ENCODE data around the gene SYCN.

Gene SYCN

DNA sequence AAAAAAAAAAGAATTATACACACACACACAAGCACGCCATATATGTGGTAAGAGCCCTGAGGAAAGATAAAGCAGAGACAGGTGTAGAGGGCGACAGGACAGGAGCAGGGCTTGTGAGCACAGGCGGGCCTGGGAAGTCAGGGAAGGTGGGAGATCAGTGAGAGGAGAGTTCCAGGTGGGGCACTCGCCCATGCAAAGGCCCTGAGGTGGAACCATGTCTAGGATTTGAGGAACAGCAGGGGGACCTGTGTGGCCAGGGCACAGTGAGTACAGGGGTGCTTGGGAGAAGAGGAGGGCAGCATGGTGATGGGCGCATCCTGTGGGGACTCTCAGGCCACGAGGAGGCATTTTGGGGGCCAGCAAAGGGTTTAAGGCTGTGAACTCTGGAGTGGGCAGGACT, 39.8 kb downstream of the SYCN start:
- Histone ChIP-seq H3K4me3 (no peak overlapping the region), H3K27ac (no peak overlapping the region)
- DNase-seq (ENCODE audit: low spot score), result no peak
- TF ChIP-seq, protein P1, sequence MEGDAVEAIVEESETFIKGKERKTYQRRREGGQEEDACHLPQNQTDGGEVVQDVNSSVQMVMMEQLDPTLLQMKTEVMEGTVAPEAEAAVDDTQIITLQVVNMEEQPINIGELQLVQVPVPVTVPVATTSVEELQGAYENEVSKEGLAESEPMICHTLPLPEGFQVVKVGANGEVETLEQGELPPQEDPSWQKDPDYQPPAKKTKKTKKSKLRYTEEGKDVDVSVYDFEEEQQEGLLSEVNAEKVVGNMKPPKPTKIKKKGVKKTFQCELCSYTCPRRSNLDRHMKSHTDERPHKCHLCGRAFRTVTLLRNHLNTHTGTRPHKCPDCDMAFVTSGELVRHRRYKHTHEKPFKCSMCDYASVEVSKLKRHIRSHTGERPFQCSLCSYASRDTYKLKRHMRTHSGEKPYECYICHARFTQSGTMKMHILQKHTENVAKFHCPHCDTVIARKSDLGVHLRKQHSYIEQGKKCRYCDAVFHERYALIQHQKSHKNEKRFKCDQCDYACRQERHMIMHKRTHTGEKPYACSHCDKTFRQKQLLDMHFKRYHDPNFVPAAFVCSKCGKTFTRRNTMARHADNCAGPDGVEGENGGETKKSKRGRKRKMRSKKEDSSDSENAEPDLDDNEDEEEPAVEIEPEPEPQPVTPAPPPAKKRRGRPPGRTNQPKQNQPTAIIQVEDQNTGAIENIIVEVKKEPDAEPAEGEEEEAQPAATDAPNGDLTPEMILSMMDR (IDR thresholded peaks at IDR 0.05), result no peak

DNA sequence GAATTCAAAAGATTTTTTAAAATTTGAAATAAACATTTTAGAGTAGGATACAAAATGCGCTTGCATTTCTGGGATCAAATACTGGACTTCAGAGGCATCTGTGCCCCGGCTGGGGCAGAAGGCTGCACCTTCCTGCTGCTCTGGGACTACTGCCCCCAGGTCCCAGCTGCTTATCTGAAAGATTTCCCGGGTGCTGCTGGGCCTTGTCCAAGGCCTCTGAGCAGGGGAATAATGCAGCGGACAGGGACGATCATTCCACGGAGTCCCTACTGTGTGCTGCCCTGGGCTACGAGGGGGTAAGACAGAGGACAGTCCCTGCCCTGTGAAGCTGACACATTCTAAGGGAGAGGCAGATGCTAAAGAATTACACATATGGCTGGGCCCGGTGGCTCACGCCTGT, 40.4 kb downstream of the SYCN start:
- Histone ChIP-seq H3K4me3 (no peak overlapping the region), H3K27ac (no peak overlapping the region)
- DNase-seq (ENCODE audit: low spot score), result no peak
- TF ChIP-seq, protein P1 (IDR thresholded peaks at IDR 0.05), result no peak

DNA sequence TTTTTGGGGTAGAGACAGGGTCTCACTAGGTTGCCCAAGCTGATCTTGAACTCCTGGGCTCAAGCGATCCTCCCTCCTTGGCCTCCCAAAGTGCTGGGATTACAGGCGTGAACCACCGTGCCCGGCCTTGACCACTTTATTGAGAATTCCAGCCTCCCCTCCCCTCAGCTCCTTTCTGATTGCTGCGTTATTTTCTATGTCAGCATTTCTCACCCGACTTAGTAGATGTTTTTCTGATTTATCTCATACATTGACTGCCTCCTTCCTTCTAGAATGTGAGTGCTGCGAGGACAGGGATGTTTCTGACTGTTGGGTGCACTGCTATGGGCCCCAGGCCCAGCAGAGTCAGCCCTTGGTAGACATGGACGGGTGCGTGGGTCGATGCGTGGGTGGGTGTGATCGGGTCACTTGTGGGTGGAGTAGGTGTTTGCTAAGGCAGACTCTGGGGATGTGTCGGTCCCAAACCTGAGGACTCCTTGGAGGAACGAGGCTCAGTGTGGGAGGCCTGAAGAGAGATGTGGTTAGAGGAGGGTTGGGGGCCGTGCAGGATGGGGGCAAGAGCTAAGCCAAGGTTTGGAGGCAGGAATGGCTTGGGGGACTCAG, 41.5 kb downstream of the SYCN start:
- H3K27ac ChIP-seq, result no peak overlapping the region
- no peak overlapping the region for H3K4me3 ChIP-seq
- no peak for DNase-seq (ENCODE audit: low spot score)
- TF ChIP-seq, protein P1 (IDR thresholded peaks at IDR 0.05), result no peak

DNA sequence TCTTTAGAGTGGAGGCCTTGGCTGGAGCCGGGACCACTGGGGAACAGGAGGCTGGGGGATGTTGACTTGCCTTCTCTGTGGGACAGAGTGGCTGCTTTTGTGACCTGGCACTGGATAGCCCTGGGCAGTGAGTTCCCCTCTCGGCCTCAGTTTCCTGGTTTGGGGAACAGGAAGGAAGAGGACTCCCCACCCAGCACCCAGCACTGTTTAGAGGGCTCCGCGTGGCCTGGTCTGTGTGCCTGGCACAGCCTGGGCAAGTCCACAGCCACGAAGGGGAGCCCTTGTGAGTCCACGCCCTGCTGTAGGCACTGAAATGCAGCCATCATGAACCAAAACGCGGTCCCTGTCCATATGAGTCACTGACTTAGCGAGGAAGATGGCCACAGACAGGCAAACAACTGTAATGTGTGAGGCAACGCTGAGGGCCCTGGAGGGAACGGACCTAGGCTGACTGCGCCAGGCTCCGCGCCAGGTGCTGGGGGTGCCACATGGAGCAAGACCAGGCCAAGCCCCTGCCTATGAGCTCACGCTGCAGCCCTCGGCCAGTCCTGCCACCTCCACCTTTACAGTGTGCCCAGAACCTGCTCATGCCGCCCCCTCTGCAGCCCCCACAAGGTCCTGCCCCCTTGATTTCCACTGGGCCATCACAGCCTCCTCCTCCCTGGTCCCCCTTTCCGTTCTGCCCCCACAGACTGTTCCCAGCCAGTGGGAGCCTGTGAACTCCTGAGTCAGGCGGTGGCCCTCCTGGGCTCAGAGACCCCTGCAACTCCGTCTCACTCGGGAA, 43.0 kb downstream of the SYCN start:
- TF ChIP-seq, protein P1 (IDR thresholded peaks at IDR 0.05), result no peak
- peak overlapping the region; percentile 3 to 54 for H3K27ac ChIP-seq

DNA sequence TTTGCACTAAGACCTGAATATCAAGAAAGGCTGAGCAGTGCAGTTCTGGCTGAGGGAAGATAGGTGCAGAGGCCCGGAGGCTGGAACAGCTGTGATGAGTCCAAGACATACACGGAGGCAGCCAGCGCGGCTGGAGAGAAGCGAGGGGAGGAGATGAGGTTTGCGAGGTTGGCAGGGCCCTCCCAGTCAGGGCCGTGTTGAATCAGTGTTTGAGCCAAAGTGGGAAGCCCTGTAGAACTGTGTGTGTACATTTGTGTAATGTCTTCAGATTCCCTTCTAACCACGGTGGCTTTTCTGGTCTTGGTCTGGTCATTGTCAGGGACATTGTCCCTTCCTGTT, 43.6 kb downstream of the SYCN start:
- TF ChIP-seq, protein P1 (IDR thresholded peaks at IDR 0.05), result no peak
- Histone ChIP-seq H3K27ac (peak overlapping the region; percentile 3 to 54), H3K4me3 (no peak overlapping the region)
- DNase-seq (ENCODE audit: low spot score), result no peak

More for the DNA sequence above, 43.0 kb downstream of the SYCN start:
- no peak for DNase-seq (ENCODE audit: low spot score)
- no peak overlapping the region for H3K4me3 ChIP-seq

DNA sequence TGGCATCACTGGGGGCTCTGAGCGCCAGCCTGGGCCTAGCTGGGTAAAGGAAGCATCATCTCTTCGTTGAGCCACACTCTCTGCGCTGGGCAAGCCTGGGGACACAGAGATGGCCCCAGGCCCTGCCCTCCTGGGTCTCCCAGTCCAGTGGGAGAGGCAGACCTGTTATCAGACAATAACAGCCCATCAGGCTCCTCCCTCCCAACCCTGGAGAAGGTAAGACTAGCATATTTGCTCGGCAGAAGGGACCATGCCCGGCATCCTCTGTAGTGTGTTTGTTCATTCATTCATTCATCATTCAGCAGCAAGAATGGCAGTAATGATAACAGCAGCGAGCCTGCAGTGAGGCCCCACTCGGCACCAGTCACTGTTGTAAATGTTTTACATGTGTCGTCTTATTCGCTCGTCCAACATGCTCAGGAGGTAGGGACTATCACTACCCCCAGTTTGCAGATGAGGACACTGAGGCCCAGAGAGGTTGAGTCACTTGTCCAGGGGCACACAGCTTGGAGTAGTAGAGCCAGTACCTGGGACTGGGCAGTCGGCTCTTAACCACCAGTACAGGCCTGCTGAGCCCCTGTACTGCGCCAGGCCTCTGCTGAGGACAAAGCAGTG, 45.3 kb downstream of the SYCN start:
- H3K27ac ChIP-seq, result no peak overlapping the region
- H3K4me3 ChIP-seq, result no peak overlapping the region
- TF ChIP-seq, protein P1 (IDR thresholded peaks at IDR 0.05), result no peak
- no peak for DNase-seq (ENCODE audit: low spot score)

Measured in coronary artery (tissue), 2 donors.